Stimulated activated naive CD8-positive, alpha-beta T cell treated with anti-CD3 and anti-CD28 coated beads, Interleukin-15, amount 100 ng/mL, for 72 hours (primary cell): ENCODE results near the gene ZNF792.
A peak's percentile ranks its signal among the peaks of the same experiment; 100 is the strongest.
"Not testable (repeated sequence)": the region's sequence is repeated elsewhere in the genome, so short reads cannot be mapped to it uniquely, and the experiment has no call there.

Experiments
- ATAC-seq: fragments of 150-1000 bp; cut with Tn5 transposase; 2 replicates; pipeline ENCODE4 v1.10.0; 2021; ENCODE audit warnings: mild to moderate bottlenecking, moderate library complexity
- DNase-seq, 2 donors: peaks; one replicate each; pipeline ENCODE4 v3.0.0; 2021 to 2022
- H3K27ac Mint-ChIP-seq, 2 donors: one replicate each; pipeline ENCODE4 v1.8.0; 2022; ENCODE audit warnings: mild to moderate bottlenecking in 2 of 2, mixed read lengths in 2 of 2, moderate library complexity in 2 of 2
- H3K27me3 Mint-ChIP-seq: one replicate; pipeline ENCODE4 v1.8.0; 2022; ENCODE audit warnings: mixed read lengths
- H3K4me1 Mint-ChIP-seq: one replicate; pipeline ENCODE4 v1.8.0; 2022; ENCODE audit warnings: mild to moderate bottlenecking, mixed read lengths
- H3K4me3 Mint-ChIP-seq, 2 donors: one replicate each; pipeline ENCODE4 v1.8.0; 2022; ENCODE audit warnings: mild to moderate bottlenecking in 2 of 2, mixed read lengths in 2 of 2, moderate library complexity in 1 of 2
- H3K9me3 Mint-ChIP-seq, 2 donors: one replicate each; pipeline ENCODE4 v1.8.0; 2022; ENCODE audit warnings: mixed read lengths in 2 of 2

Gene ZNF792

DNA sequence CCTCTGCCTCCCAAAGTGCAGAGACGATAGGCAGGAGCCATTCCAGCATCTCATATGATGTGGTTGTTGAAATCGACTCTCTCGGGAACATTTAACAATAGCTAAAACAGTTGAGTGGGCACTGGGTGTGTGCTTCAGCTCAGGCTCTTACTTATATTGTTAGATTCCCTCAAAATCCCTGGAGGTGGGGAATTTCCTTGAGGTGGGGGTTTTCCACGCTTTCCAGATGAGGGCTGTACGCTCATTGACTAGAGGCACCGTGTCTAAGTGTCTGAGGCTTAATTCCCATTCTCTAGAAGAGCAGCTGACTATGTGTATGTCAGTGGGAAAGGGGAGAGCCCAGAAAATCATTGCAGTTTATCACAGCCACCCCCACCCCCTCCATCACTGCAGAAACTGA lies 25.3 kb upstream of the ZNF792 start:
- H3K4me3 Mint-ChIP-seq, result peak overlapping the region in 1 of 2 donors; percentile 58
- no peaks in the 10 kb centered on the region for H3K9me3 Mint-ChIP-seq
- peaks cover 76% of the 10 kb centered on the region for H3K4me1 Mint-ChIP-seq
- DNase-seq, result no peak
- no peak overlapping the region for H3K27ac Mint-ChIP-seq
- H3K27me3 Mint-ChIP-seq, result no peaks in the 10 kb centered on the region
- ATAC-seq, result no peak

DNA sequence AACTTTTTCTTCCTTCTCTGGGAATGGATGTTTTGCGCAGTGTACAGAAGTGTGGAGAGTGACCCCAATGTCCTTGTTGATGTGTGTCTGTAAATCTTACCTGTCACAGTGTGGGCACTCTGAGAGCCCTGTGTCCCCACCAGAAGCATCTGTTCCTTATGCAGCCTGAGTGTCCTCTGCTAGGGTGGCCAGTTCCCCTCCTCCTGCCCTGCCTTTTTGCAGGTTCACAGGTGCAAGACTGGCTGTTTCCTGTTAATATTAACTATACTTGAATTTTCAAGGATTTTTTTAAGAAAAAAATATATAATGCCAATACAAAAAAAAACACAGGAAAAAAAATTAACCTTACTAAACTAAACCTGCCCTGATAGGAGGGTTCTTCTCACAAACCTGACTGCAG lies 24.1 kb upstream of the ZNF792 start:
- Mint-ChIP-seq H3K9me3 (no peaks in the 10 kb centered on the region), H3K27ac (no peak overlapping the region), H3K27me3 (no peaks in the 10 kb centered on the region), H3K4me3 (no peak overlapping the region), H3K4me1 (peaks cover 74% of the 10 kb centered on the region)
- DNase-seq (no peak), ATAC-seq (no peak)

DNA sequence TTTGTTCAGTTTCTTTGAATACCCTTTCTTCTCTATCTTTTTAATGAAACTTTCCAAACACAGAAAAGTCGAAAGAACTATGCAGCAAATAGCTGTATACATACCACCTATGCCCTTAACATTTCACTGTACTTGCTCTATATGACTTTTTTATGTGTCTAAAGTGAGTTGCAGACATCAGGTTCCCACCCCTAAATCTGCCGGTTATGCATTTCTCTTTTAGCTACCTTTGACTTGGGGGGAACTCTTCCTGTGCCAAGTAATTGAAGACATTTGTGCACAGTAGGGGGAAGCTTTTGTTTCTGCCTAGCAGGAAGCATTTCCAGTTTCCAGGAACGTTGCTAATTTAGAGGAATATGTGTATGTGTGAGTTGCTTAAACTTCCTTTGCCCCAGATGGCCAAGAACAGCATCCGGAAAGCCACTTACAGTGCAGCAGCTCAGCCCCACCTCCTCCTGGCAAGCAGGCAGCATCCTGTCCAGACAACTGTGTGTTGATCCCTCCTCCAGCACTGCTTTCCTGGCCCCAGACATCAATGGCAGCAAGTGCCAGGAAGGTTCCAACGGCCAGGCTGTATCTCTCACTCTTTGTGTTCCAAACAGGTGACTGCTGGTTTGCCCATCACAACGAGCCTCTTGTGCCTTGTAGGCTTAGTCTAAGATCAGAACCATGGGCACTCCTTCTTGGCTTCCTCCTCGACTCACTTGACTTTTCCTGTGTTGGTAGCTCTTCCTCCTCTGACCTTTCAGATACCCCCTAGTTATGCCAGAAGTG lies 21.4 kb upstream of the ZNF792 start:
- Mint-ChIP-seq H3K27me3 (no peaks in the 10 kb centered on the region), H3K9me3 (no peaks in the 10 kb centered on the region), H3K27ac (peak overlapping the region; percentile 91 to 93), H3K4me3 (peak overlapping the region; percentile 77 to 79), H3K4me1 (peaks cover 51% of the 10 kb centered on the region)
- DNase-seq (no peak), ATAC-seq (peak; percentile 53)

DNA sequence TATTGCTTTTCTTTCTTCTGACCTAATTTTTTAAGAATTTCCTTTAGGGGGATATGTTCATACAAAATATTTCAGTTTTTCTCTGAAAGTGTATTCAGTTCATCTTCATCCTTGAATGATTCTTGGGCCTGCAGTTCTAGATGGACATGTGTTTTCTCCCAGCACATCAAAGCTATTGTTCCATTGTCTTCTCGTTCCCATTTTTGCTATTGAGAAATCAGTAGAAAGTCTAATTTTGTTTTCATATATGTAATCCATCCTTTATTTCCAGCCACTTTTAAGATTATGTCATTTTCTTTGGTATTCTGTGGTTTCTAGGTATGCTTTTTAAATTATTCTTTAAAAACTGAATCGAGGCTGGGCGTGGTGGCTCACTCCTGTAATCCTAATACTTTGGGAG lies 20.3 kb upstream of the ZNF792 start:
- ATAC-seq (no peak), DNase-seq (no peak)
- Mint-ChIP-seq H3K9me3 (no peaks in the 10 kb centered on the region), H3K27me3 (no peaks in the 10 kb centered on the region), H3K4me3 (no peak overlapping the region), H3K27ac (no peak overlapping the region), H3K4me1 (peaks cover 40% of the 10 kb centered on the region)

DNA sequence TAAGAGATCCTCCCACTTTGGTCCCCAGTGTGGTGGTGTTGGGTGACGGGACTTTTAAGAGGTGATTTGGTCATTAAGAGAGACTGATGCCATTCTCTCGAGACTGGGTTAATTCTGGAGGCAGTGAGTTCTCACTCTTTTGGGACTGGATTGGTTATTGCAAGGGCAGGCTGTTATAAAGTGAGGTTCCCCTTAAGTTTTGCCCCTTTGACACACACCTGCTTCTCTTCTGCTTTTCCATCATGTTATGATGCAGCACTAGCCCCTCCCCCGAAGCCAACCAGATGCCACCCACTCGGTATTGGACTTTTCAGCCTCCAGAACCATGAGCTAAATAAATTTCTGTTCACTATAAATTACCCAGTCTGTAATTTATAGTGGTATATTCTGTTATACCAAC lies 19.8 kb upstream of the ZNF792 start:
- no peak for DNase-seq
- no peak overlapping the region for H3K27ac Mint-ChIP-seq
- no peaks in the 10 kb centered on the region for H3K9me3 Mint-ChIP-seq
- ATAC-seq, result no peak
- H3K4me3 Mint-ChIP-seq, result no peak overlapping the region
- H3K4me1 Mint-ChIP-seq, result peaks cover 35% of the 10 kb centered on the region
- no peaks in the 10 kb centered on the region for H3K27me3 Mint-ChIP-seq

DNA sequence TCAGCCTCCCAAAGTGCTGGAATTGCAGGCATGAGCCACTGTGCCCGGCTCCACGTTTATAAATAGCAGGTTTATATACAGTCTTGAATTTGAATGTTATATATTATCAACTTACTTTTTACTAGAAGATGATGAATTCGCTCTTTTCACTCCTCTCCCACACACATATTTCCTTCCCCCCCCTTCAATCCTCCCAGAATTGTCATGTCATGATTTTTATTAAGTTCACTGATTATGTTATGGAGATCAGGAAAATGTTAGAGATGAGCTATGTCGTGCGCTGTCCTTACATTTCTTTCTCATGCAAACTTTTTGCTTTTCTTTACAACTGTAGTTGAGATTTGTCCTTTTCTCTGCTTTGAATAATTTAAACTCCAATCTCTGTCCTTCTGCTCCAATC lies 18.2 kb upstream of the ZNF792 start:
- no peak for DNase-seq

DNA sequence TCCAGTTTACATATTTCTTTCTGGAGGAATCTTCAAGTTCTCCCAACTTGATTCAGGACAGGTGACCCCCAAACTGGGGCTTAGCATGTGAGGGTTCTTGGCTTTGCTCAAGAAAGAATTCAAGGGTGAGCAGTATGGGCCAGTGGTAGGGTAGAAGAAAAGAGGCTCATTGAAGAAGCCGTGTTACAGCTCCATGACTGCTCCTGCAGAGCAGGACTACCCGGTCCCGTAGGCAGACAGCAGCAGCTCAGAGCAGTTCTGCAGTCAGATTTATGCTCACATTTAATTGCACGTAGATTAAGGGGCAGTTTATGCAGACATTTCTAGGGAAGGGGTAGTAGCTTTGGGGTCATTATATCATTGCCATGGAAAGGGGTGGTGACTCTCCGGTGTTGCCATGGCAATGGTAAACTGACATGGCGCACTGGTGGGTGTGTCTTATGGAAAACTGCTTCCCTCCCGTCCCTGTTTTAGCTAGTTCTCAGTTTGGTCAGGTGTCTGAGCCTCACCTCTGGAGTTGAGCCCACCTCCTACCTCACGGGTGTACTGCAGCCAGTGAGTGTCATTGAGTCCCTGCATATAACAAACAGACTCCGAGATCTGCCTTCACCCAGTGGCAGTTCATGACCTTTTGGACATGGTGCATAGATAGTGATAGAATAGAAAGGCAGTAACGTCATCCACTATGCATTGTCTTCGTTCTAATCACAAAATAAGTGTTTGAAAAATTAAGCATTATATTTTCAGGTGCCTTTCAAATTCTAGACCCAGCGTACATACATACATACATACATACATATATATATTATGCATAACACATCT lies 16.0 kb upstream of the ZNF792 start:
- Mint-ChIP-seq H3K9me3 (peaks cover 8 to 13% of the 10 kb centered on the region in 2 donors), H3K27ac (no peak overlapping the region), H3K27me3 (no peaks in the 10 kb centered on the region), H3K4me3 (no peak overlapping the region), H3K4me1 (peaks cover 14% of the 10 kb centered on the region)
- ATAC-seq, result no peak
- no peak for DNase-seq

More for the DNA sequence above, 18.2 kb upstream of the ZNF792 start:
- H3K9me3 Mint-ChIP-seq, result peaks cover 0 to under 1% of the 10 kb centered on the region in 2 donors
- H3K4me3 Mint-ChIP-seq, result no peak overlapping the region
- H3K27me3 Mint-ChIP-seq, result no peaks in the 10 kb centered on the region
- ATAC-seq, result no peak
- H3K27ac Mint-ChIP-seq, result no peak overlapping the region
- peaks cover 20% of the 10 kb centered on the region for H3K4me1 Mint-ChIP-seq

DNA sequence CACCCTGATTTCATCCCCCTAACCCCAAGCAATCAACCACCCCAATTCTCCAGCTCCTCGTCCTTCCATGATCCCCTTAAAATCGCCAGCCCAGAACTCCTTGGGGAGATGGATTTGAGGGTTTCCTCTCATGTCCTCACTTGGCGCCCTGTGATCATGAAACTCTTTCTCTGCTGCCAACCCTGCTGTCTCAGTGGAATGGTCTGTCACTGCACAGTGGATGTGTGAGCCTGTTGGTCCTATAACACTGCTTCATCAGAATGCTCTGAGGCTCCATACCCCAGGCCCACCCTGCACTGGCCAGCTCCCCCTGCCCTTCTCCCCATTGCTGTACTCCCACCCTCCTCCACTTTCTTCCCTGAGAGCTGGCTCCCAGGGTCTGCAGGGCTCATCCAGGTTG lies 12.6 kb upstream of the ZNF792 start:
- ATAC-seq (no peak), DNase-seq (no peak)
- Mint-ChIP-seq H3K4me3 (no peak overlapping the region), H3K9me3 (peaks cover 8 to 13% of the 10 kb centered on the region in 2 donors), H3K27ac (peak overlapping the region in 1 of 2 donors; percentile 4), H3K4me1 (peaks cover 31% of the 10 kb centered on the region), H3K27me3 (no peaks in the 10 kb centered on the region)

DNA sequence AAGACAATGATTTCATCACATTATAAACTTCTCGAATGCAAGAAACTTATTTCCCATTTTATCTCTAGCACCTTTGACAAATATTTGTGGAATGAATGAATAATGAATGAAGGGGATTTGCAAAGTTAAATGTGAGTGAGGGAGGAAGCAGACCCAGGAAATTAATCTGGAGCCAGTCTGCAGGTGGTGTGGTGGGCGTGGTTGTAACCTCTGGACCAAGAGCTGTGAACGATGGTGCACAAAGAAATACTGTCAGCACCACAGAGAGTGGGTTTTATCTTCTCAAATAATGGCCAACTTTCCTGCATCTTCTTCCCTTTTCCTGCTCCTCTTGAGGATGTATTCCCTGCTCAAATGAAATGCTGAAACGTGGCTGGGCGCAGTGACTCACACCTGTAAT lies 11.0 kb upstream of the ZNF792 start:
- H3K4me3 Mint-ChIP-seq, result no peak overlapping the region
- peaks cover 8 to 13% of the 10 kb centered on the region in 2 donors for H3K9me3 Mint-ChIP-seq
- H3K4me1 Mint-ChIP-seq, result peaks cover 31% of the 10 kb centered on the region
- DNase-seq (no peak), ATAC-seq (no peak)
- H3K27me3 Mint-ChIP-seq, result no peaks in the 10 kb centered on the region
- H3K27ac Mint-ChIP-seq, result no peak overlapping the region

DNA sequence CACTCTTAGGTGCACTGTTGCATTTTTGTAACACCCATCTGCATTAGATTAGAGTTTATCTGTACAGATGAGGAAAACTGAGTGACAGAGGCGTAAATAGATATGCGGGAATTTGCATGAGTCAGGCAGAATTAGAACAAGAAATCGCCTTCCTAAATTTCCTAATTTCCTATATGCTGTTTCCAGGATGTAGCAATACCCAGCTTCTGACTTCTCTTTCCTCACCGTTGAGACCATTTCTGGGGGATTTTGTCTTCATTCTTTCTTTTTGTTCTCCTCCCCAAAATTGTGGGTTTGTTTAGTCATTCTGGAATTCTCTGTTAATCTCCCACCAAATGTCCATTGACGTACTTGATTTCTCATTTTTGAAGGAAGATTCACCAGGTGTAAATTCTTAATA lies 10.6 kb upstream of the ZNF792 start:
- ATAC-seq, result no peak
- no peaks in the 10 kb centered on the region for H3K27me3 Mint-ChIP-seq
- H3K4me1 Mint-ChIP-seq, result peaks cover 31% of the 10 kb centered on the region
- no peak overlapping the region for H3K27ac Mint-ChIP-seq
- H3K4me3 Mint-ChIP-seq, result no peak overlapping the region
- DNase-seq, result no peak
- peaks cover 8 to 16% of the 10 kb centered on the region in 2 donors for H3K9me3 Mint-ChIP-seq

DNA sequence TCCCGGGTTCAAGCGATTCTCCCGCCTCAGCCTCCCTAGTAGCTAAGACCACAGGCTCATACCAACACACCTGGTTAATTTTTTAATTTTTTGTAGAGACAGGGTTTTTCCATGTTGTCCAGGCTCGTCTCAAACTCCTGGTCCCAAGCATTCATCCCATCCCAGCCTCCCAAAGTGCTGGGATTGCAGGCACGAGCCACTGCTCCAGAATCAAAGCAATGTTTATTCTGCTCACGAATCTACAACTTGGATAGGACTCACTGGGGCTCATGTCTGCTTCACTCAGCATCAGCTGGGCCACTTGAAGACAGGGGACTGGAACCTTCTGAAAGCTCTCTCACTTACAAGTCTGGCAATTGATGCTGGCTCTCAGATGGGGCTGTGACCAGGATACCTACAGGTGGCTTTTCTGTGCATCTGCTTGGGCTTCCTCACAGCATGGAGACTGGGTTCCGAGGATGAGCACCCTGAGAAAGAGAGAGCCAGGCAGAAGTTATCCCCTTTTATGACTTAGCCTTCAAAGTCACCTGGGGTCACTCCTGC lies 8.2 kb upstream of the ZNF792 start:
- ATAC-seq (no peak), DNase-seq (no peak)
- Mint-ChIP-seq H3K4me3 (no peak overlapping the region), H3K9me3 (peaks cover 16 to 34% of the 10 kb centered on the region in 2 donors), H3K27ac (peak overlapping the region in 1 of 2 donors; percentile 77), H3K27me3 (no peaks in the 10 kb centered on the region), H3K4me1 (peaks cover 31% of the 10 kb centered on the region)

DNA sequence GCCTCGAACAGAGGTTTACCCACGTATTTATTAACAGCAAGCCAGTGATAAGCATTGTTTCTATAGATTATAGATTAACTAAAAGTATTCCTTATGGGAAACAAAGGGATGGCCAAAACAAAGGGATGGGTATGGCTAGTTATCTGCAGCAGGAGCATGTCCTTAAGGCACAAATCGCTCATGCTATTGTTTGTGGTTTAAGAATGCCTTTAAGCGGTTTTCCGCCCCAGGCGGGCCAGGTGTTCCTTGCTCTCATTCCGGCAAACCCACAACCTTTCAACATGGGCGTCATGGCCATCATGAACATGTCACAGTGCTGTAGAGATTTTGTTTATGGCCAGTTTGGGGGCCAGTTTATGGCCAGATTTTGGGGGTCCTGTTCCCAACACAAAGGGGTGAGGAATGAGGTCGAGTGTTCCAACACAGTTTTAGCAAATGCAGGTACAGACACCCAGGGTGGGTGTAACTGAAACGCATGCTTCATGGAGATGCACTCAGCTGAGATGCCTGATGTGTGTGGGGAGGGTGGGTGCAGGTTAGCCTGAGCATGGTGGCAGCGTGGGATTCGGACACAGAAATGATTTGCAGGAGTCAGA lies 6.3 kb upstream of the ZNF792 start:
- not testable (repeated sequence) for H3K27ac Mint-ChIP-seq, H3K27me3 Mint-ChIP-seq, ATAC-seq, DNase-seq, H3K4me3 Mint-ChIP-seq
- Mint-ChIP-seq H3K9me3 (peaks cover 7 to 30% of the 10 kb centered on the region in 2 donors), H3K4me1 (peaks cover 29% of the 10 kb centered on the region)

DNA sequence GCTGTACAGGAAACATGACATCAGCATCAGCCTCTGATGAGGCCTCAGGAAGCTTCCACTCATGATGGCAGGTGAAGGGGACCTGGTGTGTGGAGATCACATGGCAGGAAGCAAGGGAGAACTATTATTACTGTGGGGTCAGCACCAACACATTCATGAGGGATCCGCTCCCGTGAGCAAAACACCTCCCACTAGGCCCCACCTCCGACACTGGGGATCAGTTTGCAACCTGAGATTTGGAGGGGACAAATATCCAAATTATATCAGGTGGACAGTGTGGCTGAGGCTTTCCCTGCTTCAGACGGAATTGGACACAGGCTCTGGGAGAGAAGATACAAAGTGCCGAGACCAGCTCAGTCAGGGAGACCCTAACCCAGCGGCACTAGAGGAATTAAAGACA lies 5.7 kb upstream of the ZNF792 start:
- no peak for DNase-seq
- Mint-ChIP-seq H3K27ac (no peak overlapping the region), H3K4me3 (no peak overlapping the region), H3K9me3 (peaks cover 7 to 30% of the 10 kb centered on the region in 2 donors), H3K4me1 (peaks cover 23% of the 10 kb centered on the region), H3K27me3 (no peaks in the 10 kb centered on the region)
- ATAC-seq, result no peak

DNA sequence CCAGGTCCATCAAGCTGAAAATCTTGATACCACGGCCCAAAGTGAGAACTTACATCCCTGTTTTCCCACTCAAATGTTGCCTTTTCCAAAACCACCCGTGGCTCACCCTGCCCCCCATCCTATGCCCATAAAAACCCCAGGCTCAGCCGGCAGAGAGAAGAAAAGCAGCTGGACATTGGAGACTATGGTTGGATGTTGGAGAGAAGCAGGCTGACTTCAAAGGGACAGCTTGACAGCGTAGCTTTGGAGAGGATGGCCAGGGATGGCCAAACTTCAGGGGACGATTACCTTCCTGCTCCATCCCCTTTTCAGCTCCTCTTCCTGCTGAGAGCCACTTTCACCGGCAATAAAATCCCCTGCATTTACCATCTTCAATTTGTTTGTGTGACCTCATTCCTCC lies 3.5 kb upstream of the ZNF792 start:
- DNase-seq, result no peak
- Mint-ChIP-seq H3K9me3 (peaks cover 7 to 37% of the 10 kb centered on the region in 2 donors), H3K4me3 (no peak overlapping the region), H3K27me3 (no peaks in the 10 kb centered on the region), H3K4me1 (peaks cover 10% of the 10 kb centered on the region), H3K27ac (no peak overlapping the region)
- no peak for ATAC-seq

DNA sequence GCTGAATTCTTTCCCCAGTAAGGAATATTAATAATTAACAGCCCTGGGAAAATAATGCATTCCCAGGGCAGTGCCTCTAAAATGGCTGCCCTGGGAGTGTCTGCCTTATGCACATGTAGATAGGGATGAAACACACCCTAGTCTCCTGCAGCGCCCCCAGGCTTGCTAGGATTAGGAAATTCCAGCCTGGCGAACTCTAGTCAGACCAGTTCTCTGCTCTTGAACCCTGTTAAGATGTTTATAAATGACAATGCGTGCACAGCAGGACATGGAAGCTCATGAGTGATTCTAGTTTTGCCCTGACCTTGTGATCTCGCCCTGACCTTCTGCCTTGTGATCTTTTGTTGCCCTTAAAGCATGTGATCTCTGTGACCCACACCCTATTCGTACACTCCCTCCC lies 1.5 kb upstream of the ZNF792 start:
- H3K9me3 Mint-ChIP-seq, result peaks cover 20 to 58% of the 10 kb centered on the region in 2 donors
- peaks cover 25% of the 10 kb centered on the region for H3K4me1 Mint-ChIP-seq
- not testable (repeated sequence) for ATAC-seq, DNase-seq, H3K27me3 Mint-ChIP-seq, H3K27ac Mint-ChIP-seq, H3K4me3 Mint-ChIP-seq
